DMS114 treated with DMSO at 0.1 percent for 48 hours (cell line): ENCODE data around the gene BRD1.
"Not testable (repeated sequence)": the region's sequence is repeated elsewhere in the genome, so short reads cannot be mapped to it uniquely, and the experiment has no call there.

Experiments used
- DNase-seq: peaks from one replicate; lab custom pipeline; 2025; ENCODE audit not compliant: unreplicated experiment; lab: John Stamatoyannopoulos, UW

The BRD1 gene

GRCh38 chr22:49827271-49827852 is 311 bp downstream of the BRD1 start:
- no peak for DNase-seq

- no peak for DNase-seq
Measured at GRCh38 chr22:49826603-49827270, 936 bp downstream of the BRD1 start.

- no peak for DNase-seq
Measured at GRCh38 chr22:49825944-49826602, 1.6 kb downstream of the BRD1 start.

GRCh38 chr22:49825436-49825835 is 2.2 kb downstream of the BRD1 start:
- DNase-seq: no peak

GRCh38 chr22:49824936-49825335 is 2.7 kb downstream of the BRD1 start:
- DNase-seq: no peak

GRCh38 chr22:49824185-49824925 is 3.3 kb downstream of the BRD1 start:
- no peak for DNase-seq

GRCh38 chr22:49823289-49824045 is 4.2 kb downstream of the BRD1 start:
- DNase-seq: no peak

GRCh38 chr22:49821741-49822140 is 5.9 kb downstream of the BRD1 start:
- DNase-seq: not testable (repeated sequence)

GRCh38 chr22:49820984-49821383 is 6.7 kb downstream of the BRD1 start:
- no peak for DNase-seq

GRCh38 chr22:49817359-49817758 is 10.3 kb downstream of the BRD1 start:
- DNase-seq: no peak

- no peak for DNase-seq
Measured at GRCh38 chr22:49815641-49816091, 12.0 kb downstream of the BRD1 start.

- no peak for DNase-seq
Measured at GRCh38 chr22:49814856-49815255, 12.8 kb downstream of the BRD1 start.

- no peak for DNase-seq
Measured at GRCh38 chr22:49814164-49814686, 13.4 kb downstream of the BRD1 start.

- no peak for DNase-seq
Measured at GRCh38 chr22:49812838-49813237, 14.8 kb downstream of the BRD1 start.

GRCh38 chr22:49811020-49811791 is 16.5 kb downstream of the BRD1 start:
- DNase-seq: no peak

GRCh38 chr22:49810363-49811019 is 17.2 kb downstream of the BRD1 start:
- no peak for DNase-seq

GRCh38 chr22:49807780-49808708 is 19.6 kb downstream of the BRD1 start:
- no peak for DNase-seq

- no peak for DNase-seq
Measured at GRCh38 chr22:49807129-49807528, 20.5 kb downstream of the BRD1 start.
